NCI-H2081 treated with DMSO at 0.1 percent for 48 hours (cell line): ENCODE results near the gene ASPN.
A peak's percentile ranks its signal among the peaks of the same experiment; 100 is the strongest.

Experiments used
- DNase-seq: peaks from one replicate; lab custom pipeline; 2025; lab: John Stamatoyannopoulos, UW

ASPN gene

DNA sequence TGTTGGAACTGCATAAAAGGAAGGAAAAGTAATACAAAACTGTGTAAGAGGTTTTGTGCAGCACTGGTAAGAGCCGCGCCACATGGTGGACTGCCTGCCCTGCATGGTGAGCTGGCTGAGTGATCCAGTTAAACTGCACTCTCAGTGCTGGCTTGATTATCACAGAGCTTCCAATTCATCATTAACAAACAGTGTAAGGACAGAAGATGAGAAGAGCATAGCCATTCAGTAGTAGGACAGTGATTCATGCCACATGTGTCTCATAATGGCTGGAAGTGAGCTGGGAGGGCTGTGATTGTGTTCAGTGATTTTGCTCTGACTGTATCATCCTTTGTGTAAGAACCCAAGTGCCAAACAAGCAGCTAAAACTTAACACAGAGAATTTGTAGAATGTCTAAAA, 14.1 kb downstream of the ASPN start:
- no peak for DNase-seq

DNA sequence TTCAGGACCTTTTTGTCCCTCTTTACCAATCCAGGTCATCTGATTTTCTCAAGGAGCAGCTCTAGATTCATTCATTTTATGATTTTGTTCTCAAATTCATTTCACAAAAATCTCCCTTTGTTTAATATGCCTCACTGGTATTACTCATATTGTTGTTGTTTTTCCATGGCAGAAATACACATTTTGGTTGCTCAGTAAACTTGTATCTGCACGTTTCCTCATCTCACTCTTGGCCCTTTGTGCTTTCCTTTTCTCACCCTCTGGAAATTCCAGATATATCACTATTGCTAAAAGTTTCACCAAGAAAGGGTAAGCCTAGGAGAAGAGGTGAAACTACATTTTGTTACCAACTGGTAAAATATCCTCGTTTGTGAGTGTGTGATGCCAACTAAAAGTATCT, 14.8 kb downstream of the ASPN start:
- DNase-seq: no peak

DNA sequence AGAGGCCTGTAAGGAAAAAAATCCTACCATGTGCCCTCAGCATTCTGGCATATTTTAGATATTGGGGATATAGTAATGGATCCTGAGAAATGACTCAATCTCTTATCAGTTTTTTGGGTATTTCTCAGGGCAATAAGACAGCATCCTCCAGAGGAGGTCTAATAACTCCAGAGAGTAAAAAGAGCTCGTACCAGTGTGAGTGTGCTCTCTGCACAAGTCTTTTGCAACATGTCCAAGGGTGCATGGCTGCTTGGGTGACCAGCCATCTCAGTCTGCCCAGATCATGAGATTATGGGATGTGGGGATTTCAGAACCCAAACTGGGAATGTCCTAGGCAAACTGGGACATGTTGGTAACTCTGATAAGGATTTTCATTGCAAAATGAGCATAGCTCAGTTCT, 15.3 kb downstream of the ASPN start:
- no peak for DNase-seq

DNA sequence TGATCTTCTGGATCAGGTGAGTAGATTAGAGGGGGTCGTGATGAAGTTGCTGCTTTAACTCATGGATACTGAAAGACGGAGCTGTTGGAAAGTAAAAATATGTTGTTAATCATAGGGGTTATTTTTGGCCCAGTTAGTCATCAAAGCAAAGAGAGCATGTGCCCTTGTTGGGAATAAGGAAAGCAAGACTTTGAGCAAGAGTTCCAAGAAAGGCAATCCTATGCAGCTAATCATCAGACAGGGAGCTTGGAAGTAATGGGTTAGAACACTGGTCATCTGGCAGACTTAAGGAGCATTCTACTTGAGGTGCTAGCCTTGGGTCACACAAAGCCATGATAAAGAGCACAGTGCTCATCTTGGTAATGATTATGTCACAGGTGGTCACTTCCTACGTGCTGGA, 18.3 kb downstream of the ASPN start:
- DNase-seq: no peak

DNA sequence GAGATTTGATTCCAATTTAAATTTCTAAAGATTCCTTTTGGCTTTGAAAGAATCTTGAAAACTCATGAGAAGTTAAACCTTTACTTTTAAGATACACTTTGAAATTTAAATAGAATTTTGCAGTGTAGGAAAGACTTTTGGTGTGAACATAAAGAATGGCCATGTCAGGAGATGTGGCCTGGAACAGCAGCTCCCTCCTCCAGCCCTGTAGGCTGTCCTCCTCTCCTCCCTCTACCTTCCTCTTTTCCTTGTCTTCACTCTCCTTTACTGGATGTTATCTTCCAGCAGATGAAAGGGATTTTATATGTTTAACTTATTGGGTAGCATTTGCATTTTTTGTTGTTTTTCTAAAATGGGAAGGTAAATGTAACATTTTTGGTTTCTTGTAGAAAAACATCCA, 18.9 kb downstream of the ASPN start:
- no peak for DNase-seq

DNA sequence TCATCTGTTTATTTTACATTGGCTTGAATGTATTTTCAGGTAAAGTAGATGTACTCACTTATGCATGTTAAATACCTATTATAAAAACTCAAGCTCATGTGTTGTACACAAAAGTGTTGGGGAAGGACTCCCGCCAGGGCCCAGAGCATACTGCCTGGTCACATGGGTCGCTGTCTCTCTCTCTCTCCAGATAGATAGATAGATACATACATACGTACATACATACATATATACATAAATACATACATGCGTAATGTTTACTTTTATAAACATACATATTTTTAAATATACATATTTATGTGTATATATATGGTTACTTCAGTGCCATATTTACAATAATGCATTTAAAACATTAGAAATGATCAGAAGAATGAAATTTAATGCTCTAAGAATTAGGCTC, 24.7 kb downstream of the ASPN start:
- DNase-seq: no peak

DNA sequence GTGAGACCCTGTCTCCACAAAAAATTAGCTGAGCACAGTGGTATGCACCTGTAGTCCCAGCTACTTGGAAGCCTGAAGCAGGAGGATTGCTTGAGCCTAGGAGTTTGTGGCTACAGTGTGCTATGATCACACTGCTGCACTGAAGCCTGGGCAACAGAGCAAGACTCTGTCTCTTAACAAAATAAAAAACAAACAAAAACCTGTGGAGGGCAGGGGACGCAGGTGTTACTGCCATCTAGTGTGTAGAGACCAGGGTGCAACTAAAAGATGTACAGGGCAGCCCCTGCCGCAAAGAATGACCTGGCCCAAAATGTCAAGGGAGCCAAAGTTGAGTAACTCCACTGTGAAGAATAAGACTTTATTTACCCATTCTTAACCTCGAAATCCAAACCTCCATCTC, 27.1 kb downstream of the ASPN start:
- no peak for DNase-seq

DNA sequence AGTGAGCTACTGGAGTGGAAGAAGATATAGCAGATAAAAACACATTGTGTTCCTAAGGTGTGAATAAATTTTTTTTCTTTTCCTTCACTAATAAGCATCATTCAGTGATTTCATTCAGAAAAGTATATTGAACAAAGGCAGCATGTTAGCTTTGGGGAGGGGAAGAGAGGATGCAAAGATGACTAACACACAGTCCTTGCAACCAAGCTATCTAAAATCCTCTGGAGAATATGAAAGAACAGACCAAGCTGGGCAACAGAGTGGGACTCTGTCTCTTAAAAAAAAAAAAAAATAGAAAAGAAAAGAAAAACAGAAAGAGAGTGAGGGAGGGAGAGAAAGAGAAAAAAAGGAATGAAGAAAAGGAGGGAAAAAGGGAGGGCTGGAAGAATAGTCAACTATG, 35.8 kb downstream of the ASPN start:
- no peak for DNase-seq

DNA sequence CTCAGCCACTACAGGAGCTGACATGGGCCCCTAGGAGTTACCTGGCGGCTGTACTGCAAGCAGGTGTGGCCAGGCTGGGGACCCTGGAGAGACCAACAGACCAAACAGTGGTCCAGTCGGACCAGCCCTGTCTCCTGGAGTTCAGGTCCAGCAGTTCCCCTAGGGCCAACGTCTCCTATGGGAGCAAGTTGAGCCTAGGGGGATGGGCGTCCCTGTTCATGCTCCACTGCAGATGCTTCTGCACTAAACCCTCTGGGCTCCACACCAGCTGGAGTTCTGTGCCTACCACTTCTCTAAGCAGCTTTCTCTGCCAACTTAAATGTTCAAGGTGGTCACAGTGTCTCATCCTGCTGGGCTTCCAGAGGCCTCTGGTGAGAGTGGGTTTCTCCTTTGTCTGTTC, 37.5 kb downstream of the ASPN start:
- DNase-seq: no peak

DNA sequence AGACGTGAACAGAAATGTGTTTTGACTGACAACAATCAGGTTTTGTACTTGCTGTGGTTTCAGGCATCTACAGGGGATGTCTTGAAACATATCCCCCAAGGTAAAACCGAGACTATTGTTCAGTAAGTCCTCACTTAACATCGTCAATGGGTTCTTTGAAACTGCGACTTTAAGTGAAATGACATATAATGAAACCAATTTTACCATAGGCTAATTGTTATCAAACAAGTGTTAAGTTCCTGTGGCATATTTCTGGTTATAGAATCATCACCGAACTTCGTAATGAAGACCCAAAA, 41.6 kb downstream of the ASPN start:
- no peak for DNase-seq

DNA sequence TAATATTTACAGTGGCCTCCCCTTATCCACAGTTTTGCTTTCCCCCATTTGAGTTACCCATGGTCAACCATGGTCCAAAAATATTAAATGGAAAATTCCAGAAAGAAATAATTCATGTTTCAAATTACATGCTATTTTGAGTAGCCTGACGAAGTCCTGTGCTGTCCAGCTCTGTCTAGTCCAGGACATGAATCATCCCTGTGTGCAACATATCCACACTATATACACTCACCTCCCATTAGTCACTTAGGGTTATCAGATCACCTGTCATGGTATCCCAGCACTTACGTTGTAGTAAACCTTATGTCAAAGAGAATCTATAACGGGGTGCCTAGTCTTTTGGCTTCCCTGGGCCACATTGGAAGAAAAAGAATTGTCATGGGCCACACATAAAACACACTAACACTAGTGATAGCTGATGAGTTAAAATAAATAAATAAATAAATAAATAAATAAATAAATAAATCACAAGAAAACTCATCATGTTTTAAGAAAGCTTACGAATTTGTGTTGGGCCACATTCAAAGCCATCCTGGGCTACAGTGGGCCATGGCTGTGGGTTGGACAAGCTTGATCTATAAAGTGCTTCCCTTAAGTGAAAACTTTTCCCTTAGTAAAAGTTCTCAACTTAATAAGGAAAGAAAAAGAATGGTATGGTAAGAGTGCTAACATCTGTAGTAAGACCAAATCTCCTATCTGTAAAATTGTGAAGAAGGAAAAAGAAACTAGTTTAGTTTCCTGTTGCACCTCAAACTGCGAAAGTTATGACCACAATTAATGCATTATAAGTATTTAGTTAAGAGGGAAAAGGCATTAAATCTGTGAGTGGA, 42.2 kb downstream of the ASPN start:
- no peak for DNase-seq

DNA sequence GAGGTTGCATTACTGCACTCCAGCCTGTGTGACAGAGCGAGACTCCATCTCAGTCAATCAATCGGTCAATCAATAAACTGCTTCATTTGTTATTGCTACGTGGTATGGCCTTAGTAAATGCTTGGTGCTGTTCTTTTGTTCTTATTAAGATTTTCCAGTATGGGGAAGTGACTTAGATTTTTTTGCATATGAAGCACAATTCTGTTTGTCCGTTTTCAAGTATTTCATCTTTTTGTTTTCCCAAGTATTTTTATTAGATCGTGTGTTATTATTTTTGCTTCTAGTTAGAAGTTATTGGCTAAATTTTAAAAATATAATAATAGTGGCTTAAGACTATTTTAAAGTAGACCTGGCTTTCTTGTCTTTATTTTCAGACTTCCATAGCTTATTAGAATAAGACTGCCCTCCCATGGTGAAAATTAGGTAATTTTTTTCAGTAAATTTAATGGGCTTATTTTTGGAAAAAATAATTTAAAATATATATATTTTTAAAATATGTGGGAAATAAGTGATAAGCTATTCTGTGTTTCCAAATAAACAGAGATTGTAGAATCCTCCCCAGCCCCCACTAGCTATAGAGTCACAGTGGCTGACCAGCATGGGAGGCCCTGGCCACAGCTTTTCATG, 43.3 kb downstream of the ASPN start:
- DNase-seq: no peak

DNA sequence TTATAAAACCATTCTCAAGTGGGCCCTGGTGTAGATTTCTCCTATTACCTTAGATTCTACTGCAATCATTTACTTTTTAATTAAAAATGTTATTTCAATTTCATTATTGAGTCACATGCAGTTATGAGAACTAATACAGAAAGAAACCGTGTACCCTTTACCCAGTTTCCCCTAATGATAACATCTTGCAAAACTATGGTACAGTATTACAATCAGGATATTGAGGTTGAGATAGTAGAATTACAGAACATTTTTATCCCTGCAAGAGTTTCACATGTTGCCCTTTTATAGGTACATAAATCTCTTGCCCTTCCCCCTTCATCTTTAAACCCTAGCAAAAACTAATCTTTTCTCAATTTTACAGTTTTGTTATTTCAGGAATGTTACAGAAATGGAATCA, 47.0 kb downstream of the ASPN start:
- no peak for DNase-seq

DNA sequence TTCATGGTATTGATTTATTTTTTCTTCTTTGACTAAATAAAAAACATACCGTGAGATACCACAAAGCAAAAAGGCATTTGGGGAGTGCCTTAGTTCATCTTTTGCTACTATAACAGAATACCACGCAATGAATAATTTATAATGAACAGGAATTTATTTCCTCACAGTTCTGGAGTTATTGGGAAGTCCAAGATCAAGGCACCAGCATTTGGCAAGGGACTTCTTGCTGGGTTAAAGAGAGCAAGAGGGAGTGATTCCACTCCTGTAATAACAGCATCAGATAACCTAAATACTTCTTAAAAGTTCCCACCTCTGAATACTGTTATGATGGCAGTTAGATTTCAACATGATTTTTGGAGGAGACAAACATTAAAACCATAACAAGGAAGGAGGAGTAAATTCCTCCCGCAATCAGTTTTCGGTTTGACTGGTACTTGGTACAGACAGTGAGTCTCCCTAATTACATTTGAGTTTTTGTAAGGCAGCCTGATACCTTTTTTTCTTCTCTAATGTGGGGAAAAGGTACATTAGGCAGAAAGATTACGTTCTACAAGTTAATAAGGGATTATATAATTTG, 49.2 kb downstream of the ASPN start:
- no peak for DNase-seq

DNA sequence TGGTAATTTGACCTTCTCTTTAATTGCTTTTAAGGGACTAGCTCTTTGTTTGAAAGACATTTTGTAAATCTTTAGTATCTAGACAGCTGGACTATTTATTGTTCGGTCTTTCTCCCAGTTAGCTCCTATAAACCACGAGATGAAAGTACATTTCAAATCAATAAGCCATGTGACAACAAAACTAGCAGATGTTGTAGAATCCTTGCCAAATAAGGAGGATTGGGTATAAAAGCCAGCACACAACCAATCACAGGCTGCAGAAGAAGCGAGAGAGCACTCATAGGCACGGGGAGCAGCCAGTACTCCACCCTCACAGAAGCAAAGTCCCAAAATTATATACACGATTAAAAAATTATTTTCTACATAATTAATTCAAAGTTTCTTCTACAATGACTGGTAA, 50.0 kb downstream of the ASPN start:
- DNase-seq: no peak

DNA sequence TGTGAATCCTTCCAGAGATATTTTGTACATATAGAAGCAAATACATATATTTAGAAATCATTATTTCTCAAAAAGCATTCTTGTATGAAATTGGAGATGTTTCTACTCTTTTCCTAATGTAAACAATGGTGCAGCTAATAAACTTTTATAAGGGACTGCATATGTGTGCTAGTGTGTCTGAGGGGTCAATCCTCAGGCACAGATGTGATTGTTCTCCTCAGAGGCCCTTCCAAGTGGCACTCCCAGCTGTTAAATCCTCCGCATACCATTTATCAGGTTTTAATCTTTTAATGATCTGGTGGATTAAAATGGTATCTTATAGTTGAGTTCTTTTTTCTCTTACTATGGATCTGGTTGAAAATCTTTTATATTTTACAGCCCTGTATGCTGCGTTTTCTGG, 52.5 kb downstream of the ASPN start:
- DNase-seq: no peak

DNA sequence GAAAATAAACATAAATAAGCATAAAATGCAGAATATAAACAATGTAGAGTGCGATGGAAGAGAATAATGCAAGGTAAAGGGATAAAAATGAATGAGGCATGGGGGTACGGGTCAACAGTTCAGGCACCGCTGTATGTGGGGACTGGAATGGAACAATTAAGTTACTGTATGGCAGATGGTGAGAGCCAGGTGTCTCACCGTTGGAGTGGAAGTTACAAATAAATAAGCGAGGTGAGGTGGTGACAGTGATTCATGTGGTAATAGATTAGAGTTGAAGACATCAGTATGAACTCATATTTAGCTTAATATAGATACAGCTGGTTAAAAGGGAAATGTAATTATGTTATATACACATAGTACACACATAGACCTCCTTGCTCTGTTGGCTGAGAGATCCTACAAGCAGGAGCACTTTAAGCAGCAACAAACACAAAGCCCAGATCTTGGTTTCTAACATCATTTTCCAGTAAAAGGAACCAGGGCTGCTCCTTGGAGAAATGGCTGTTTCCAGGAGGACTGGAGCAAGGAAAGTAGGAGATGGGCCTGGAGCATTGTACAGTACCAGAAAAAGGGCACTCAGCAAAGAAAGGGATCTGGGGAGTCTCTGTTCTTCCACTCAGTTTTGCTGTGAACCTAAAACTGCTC, 55.7 kb downstream of the ASPN start:
- peak; percentile 93 for DNase-seq

DNA sequence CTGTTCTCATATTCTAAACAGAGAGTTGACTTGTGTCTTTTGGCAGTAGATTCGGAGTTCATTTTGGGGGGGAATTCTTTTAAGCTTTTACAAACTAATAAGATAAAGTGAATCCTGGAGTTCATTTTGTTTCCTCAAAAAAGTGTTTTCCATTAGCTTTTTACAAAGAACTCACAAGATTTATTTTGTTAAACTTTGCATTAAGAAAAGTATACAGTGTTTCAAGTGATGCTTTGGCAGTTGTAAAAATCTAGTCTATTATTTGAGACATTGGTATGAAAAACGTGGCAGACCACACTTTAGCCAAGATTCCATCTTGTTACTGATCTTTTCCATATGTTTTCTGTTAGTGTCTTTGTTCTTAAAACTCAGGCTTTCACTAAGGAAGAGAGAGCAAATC, 56.8 kb downstream of the ASPN start:
- DNase-seq: no peak

DNA sequence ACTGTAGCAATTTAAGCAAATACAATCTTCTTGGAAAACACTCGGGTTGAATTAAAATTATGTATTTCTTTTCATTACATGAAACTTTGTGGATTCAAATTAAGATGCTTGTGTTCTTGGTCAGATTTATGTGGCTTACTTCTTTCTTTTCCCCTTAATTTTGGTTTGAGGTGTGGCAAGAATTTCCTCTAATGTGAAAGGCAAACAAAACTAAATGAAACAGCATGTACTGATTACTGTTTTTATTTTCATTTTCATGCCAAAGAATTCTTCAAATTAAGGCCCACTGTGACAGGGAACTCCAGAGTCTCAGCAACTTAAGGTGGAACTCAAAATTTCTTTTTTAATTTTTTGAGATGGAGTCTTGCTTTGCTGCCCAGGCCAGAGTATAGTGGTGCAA, 58.0 kb downstream of the ASPN start, which contains the start of gene OMD:
Gene OMD (minus strand): TSS at position 132 of the 400 bp plus-strand sequence. CDS start 6,913 bp downstream, outside the sequence.
- no peak for DNase-seq

DNA sequence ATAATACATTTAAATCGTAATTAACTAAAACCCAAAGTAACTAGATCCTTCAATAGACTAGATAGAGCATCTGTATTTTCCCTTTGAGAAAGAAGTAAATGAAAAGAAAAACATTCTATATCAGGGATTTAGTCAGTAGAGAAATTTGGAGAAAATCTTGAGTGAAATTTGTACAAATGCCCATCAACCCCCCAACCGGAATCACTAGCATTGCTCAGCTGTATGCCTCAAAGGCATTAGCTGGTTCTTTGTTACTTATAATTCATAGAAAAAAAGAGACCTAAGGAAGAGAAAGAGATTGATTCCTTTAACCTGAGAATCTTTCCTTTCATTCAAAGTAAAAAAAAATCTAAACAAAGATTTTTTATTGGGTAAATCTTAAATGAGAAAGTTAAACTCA, 58.7 kb downstream of the ASPN start:
- DNase-seq: no peak

DNA sequence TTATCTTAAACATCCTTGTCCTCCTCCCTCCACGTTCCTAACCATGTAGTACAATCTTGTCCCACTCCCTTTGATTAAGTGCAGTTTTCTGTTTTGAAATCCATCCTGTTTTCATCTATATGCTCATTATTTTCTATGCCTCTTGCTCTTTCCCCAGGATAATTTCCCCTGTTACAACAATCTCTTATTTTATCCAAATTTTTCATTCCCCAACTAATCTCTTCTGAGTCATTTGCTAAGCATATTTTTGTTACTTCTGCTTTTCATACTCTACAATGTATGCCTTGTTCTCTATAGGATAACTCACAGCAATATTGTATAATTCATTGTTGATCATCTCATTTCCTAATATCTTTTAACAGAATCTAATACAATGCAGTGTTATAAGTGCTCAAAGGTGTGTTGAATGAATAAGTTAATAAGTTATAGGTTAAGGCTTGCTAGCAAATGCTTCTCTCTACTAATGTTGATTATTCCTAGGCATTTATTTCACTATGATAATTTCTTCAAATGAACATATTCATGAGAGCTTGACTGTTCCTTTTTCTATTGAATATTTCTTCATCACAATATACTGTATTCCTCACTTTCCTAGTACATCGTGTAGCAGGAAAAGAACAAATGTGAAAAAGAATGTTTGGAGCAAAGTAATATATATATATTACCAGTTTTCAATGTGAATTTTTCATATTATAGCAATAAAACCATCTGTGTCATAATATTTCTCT, 59.5 kb downstream of the ASPN start:
- DNase-seq: no peak

DNA sequence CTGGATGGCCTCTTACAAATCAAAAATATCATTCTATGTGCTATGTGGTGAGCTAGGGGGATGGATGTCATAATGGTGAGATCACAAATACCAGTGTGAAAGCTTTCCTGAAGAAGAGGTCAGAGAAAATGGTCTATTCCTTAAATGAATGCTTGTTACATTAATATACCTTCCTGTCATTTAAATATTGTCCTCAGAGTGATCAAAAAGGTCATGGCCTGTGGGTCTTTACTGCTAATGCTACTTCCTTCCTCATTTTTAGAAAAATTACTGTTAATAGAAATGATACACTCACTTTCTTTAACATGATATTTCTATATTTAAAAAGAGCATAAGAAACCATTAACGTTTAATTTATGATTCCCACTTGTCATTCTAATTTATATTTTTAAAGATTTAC, 67.7 kb downstream of the ASPN start:
- no peak for DNase-seq
